Measurements from ENCODE around the gene PDE4B. TPM values are rescaled to one million over a fixed set of nuclear protein-coding genes. Genes with fewer than 3 reads are reported as not detected.

PDE4B gene
- total and polyA plus RNA-seq, 7 experiments from 2014 or later, result 43.5 to 99.2 (median 46.7) TPM

DNA sequence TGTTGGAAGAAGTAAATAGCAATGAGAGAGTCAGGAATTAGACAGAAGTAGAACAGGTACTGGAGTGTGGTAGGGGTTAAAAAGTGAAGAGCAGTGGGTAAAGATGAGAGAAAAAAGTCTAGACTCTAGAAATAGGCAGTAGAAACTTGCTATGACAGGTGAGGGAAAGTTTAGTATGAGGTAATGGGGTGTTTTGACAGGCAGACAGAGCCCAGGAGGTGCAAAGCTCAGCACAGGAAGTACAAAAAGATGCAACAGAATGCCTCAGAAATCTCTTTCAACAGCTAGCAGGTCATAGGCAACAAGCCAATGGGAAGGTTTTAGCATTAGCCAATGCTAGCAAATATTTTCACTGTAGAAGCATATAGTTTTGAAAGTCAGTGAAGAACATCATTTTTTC lies 422.2 kb downstream of the PDE4B start:
- Mint-ChIP-seq H3K4me3 (peak overlapping the region in 5 of 10 donors; percentile 5 to 21 (median 14)), H3K27ac (peak overlapping the region; percentile 29 to 87 (median 49)), H3K9me3 (peaks cover 0 to 2% (median 0%) of the 10 kb centered on the region in 11 donors), H3K4me1 (peaks cover 5 to 18% (median 15%) of the 10 kb centered on the region in 7 donors), H3K36me3 (peaks cover 0 to 6% (median 0%) of the 10 kb centered on the region in 5 donors), H3K27me3 (peaks cover 0 to 5% (median 0%) of the 10 kb centered on the region in 5 donors)
- intact Hi-C loops (cut with micrococcal nuclease), result loop anchor here in 1 of 2 donors (5.0 kb wide), 1 partner anchor 33 kb away; no protein-coding TSS in a partner anchor
- no peaks in the 10 kb centered on the region for H3K36me3 ChIP-seq (ENCODE audit: control insufficient read depth in 2 of 3, insufficient read depth in 3 of 3, low read length in 3 of 3)
- ATAC-seq, result peak; percentile 94
- H3K4me1 ChIP-seq (ENCODE audit: control insufficient read depth in 2 of 2, insufficient read depth in 2 of 2, low read length in 2 of 2), result peaks cover 0 to 4% of the 10 kb centered on the region in 2 donors
- H3K4me3 ChIP-seq (ENCODE audit: low read length), result no peak overlapping the region
- DNase-seq, result peak in 7 of 9 donors; percentile 33 to 85 (median 69)
- no peaks in the 10 kb centered on the region for H3K9me3 ChIP-seq (ENCODE audit: control insufficient read depth in 2 of 3, low read length in 3 of 3)
- H3K27ac ChIP-seq (ENCODE audit: low read depth, low read length), result peak overlapping the region; percentile 50
- POLR2A ChIA-PET, result no interaction called here
- no peaks in the 10 kb centered on the region for H3K27me3 ChIP-seq (ENCODE audit: control insufficient read depth in 2 of 2, insufficient read depth in 2 of 2, low read length in 2 of 2)
- CTCF ChIA-PET, result interaction anchor here (0.8 to 1.3 kb wide), 2 partner anchors 28 to 231 kb away, joined by 3 to 6 read pairs; no protein-coding TSS in a partner anchor

DNA sequence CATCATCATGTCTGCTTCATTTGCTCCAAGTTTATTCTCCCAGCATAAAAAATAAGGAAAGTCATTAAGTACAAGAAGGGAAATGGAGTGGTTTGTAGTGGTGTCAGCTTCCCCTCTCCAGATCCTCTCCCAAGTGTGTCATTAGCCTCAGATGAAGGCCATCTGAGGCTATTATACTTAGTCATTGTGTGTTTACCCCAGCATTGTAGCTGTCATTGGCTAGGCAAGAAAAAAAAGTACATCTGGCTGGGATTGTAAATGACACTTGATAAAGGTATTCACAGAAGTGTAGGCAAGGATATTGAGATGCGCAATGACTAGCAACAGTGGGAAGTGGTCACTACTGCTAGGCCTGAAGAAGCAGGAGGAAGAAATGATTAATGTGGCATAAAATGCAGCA lies 424.3 kb downstream of the PDE4B start:
- DNase-seq (no peak), ATAC-seq (no peak)
- POLR2A ChIA-PET, result no interaction called here
- Mint-ChIP-seq H3K4me1 (peaks cover 5 to 18% (median 15%) of the 10 kb centered on the region in 7 donors), H3K9me3 (peaks cover 0 to 2% (median 0%) of the 10 kb centered on the region in 11 donors), H3K27ac (no peak overlapping the region), H3K4me3 (no peak overlapping the region), H3K27me3 (peaks cover 0 to 5% (median 0%) of the 10 kb centered on the region in 5 donors), H3K36me3 (peaks cover 0 to 6% (median 0%) of the 10 kb centered on the region in 5 donors)
- H3K36me3 ChIP-seq (ENCODE audit: control insufficient read depth in 2 of 3, insufficient read depth in 3 of 3, low read length in 3 of 3), result no peaks in the 10 kb centered on the region
- no peaks in the 10 kb centered on the region for H3K9me3 ChIP-seq (ENCODE audit: control insufficient read depth in 2 of 3, low read length in 3 of 3)
- H3K27me3 ChIP-seq (ENCODE audit: control insufficient read depth in 2 of 2, insufficient read depth in 2 of 2, low read length in 2 of 2), result peaks cover 0 to 1% of the 10 kb centered on the region in 2 donors
- intact Hi-C loops (cut with micrococcal nuclease), result loop anchor here in 1 of 2 donors (5.0 kb wide), 1 partner anchor 35 kb away; no protein-coding TSS in a partner anchor
- CTCF ChIA-PET, result no interaction called here
- peaks cover 0 to 4% of the 10 kb centered on the region in 2 donors for H3K4me1 ChIP-seq (ENCODE audit: control insufficient read depth in 2 of 2, insufficient read depth in 2 of 2, low read length in 2 of 2)
- no peak overlapping the region for H3K27ac ChIP-seq (ENCODE audit: low read depth, low read length)
- H3K4me3 ChIP-seq (ENCODE audit: low read length), result no peak overlapping the region

DNA sequence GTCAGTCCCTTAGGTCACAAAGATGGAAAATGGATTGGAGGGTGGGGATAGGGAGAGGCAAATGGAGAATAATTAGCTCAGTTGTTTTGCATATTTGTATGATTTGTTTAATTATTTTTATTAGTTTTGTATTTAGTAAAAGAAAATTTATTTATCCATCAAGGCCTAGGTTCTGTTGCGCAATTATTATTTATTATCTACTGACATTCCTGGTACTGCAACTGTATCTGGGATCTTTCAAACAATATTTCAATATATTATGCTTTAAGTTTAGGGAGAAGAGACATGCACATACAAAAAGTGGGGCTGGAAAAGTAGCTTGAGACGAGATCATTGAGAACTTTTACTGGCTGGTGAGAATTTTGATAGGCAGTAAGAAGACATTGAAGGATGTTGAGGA lies 424.9 kb downstream of the PDE4B start:
- Histone ChIP-seq H3K27ac (ENCODE audit: low read depth, low read length) (no peak overlapping the region), H3K4me3 (ENCODE audit: low read length) (no peak overlapping the region), H3K36me3 (ENCODE audit: control insufficient read depth in 2 of 3, insufficient read depth in 3 of 3, low read length in 3 of 3) (no peaks in the 10 kb centered on the region), H3K27me3 (ENCODE audit: control insufficient read depth in 2 of 2, insufficient read depth in 2 of 2, low read length in 2 of 2) (peaks cover 0 to 4% of the 10 kb centered on the region in 2 donors), H3K9me3 (ENCODE audit: control insufficient read depth in 2 of 3, low read length in 3 of 3) (no peaks in the 10 kb centered on the region), H3K4me1 (ENCODE audit: control insufficient read depth in 2 of 2, insufficient read depth in 2 of 2, low read length in 2 of 2) (peaks cover 0 to 4% of the 10 kb centered on the region in 2 donors)
- ChIA-PET POLR2A (no interaction called here), CTCF (no interaction called here)
- Mint-ChIP-seq H3K36me3 (peaks cover 0 to 6% (median 0%) of the 10 kb centered on the region in 5 donors), H3K4me1 (peaks cover 5 to 18% (median 15%) of the 10 kb centered on the region in 7 donors), H3K4me3 (no peak overlapping the region), H3K9me3 (peaks cover 0 to 2% (median 0%) of the 10 kb centered on the region in 11 donors), H3K27ac (no peak overlapping the region), H3K27me3 (peaks cover 0 to 5% (median 0%) of the 10 kb centered on the region in 5 donors)
- DNase-seq (no peak), ATAC-seq (no peak)
- intact Hi-C loops (cut with micrococcal nuclease), result loop anchor here in 1 of 2 donors (5.0 kb wide), 1 partner anchor 35 kb away; no protein-coding TSS in a partner anchor

DNA sequence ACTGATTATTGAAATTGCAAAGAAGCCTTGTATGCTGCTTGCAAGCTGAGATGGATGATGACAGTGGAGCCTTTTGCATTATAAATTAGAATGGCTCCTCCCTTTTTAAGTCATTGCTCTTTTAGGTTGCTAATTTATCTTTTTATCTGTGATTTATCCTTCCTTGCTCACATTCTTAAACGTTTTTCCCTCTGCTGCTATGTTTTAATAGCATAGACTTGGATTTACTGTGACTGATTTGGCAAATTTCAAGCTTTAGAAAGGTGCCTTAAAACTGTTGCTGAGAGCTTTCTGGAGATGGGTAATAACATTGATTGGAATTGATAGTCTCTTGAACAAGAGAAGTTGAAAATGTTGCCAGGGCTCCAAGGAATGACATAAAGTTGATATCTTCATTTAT lies 427.8 kb downstream of the PDE4B start:
- ChIA-PET CTCF (no interaction called here), POLR2A (no interaction called here)
- H3K27me3 Mint-ChIP-seq, result peaks cover 0 to 15% (median 8%) of the 10 kb centered on the region in 5 donors
- no peak overlapping the region for H3K4me3 Mint-ChIP-seq
- Histone ChIP-seq H3K9me3 (ENCODE audit: control insufficient read depth in 2 of 3, low read length in 3 of 3) (no peaks in the 10 kb centered on the region), H3K27me3 (ENCODE audit: control insufficient read depth in 2 of 2, insufficient read depth in 2 of 2, low read length in 2 of 2) (peaks cover 0 to 4% of the 10 kb centered on the region in 2 donors), H3K36me3 (ENCODE audit: control insufficient read depth in 2 of 3, insufficient read depth in 3 of 3, low read length in 3 of 3) (no peaks in the 10 kb centered on the region), H3K4me1 (ENCODE audit: control insufficient read depth in 2 of 2, insufficient read depth in 2 of 2, low read length in 2 of 2) (no peaks in the 10 kb centered on the region), H3K4me3 (ENCODE audit: low read length) (no peak overlapping the region), H3K27ac (ENCODE audit: low read depth, low read length) (no peak overlapping the region)
- intact Hi-C loops (cut with micrococcal nuclease), result no loop called here
- peaks cover 0 to 2% (median 0%) of the 10 kb centered on the region in 11 donors for H3K9me3 Mint-ChIP-seq
- ATAC-seq, result no peak
- H3K36me3 Mint-ChIP-seq, result peaks cover 0 to 6% (median 0%) of the 10 kb centered on the region in 5 donors
- no peak overlapping the region for H3K27ac Mint-ChIP-seq
- peaks cover 0 to 5% (median 2%) of the 10 kb centered on the region in 7 donors for H3K4me1 Mint-ChIP-seq
- no peak for DNase-seq

DNA sequence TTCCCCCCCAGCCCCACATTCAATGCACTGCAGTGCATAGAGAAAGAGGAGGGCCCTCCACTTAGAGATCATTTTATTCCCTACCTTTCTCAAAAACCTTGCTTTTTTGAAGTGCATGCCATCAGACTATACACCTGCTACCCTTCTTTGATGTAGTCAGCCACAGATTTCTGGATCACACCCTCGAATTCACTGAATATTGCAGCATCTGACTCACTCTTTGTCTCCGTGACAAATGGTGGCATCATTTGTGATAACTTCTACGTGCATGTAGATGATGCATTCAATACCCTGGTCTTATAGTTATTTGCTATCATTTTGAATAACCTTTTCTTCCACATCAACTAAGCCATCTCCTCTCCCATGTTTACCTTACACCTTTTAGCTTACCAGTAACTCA lies 431.0 kb downstream of the PDE4B start:
- no peaks in the 10 kb centered on the region for H3K9me3 Mint-ChIP-seq
- intact Hi-C loops (cut with micrococcal nuclease), result no loop called here
- H3K27ac ChIP-seq (ENCODE audit: low read depth, low read length), result no peak overlapping the region
- ChIA-PET CTCF (no interaction called here), POLR2A (no interaction called here)
- H3K4me3 Mint-ChIP-seq, result no peak overlapping the region
- ATAC-seq (no peak), DNase-seq (no peak)
- H3K9me3 ChIP-seq (ENCODE audit: control insufficient read depth in 2 of 3, low read length in 3 of 3), result no peaks in the 10 kb centered on the region
- H3K36me3 Mint-ChIP-seq, result peaks cover 0 to 2% (median 0%) of the 10 kb centered on the region in 5 donors
- H3K27me3 Mint-ChIP-seq, result peaks cover 0 to 19% (median 8%) of the 10 kb centered on the region in 5 donors
- H3K4me1 Mint-ChIP-seq, result no peaks in the 10 kb centered on the region
- H3K4me1 ChIP-seq (ENCODE audit: control insufficient read depth in 2 of 2, insufficient read depth in 2 of 2, low read length in 2 of 2), result no peaks in the 10 kb centered on the region
- H3K36me3 ChIP-seq (ENCODE audit: control insufficient read depth in 2 of 3, insufficient read depth in 3 of 3, low read length in 3 of 3), result no peaks in the 10 kb centered on the region
- peaks cover 0 to 4% of the 10 kb centered on the region in 2 donors for H3K27me3 ChIP-seq (ENCODE audit: control insufficient read depth in 2 of 2, insufficient read depth in 2 of 2, low read length in 2 of 2)
- H3K27ac Mint-ChIP-seq, result no peak overlapping the region
- no peak overlapping the region for H3K4me3 ChIP-seq (ENCODE audit: low read length)

DNA sequence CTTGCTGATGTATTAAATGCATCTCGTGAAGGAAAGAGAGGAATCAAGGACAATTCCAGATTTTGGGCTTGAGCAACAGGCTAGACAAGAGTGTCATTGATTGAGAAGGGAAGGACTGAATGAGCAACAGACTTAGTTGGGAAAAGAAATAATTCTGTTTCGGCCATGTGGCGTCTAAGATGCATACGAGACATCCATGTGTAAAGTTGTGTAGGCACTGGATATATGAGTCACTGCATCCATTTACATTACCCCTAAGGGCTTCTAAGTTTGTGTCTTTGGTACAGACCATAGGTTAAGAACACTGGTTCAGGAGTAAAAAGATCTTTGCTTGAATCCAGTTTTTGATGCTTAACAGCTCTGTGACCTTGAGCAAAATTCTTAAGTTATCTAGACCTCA lies 434.3 kb downstream of the PDE4B start:
- H3K9me3 Mint-ChIP-seq, result peaks cover 0 to 2% (median 0%) of the 10 kb centered on the region in 11 donors
- no peaks in the 10 kb centered on the region for H3K4me1 ChIP-seq (ENCODE audit: control insufficient read depth in 2 of 2, insufficient read depth in 2 of 2, low read length in 2 of 2)
- H3K36me3 ChIP-seq (ENCODE audit: control insufficient read depth in 2 of 3, insufficient read depth in 3 of 3, low read length in 3 of 3), result no peaks in the 10 kb centered on the region
- POLR2A ChIA-PET, result no interaction called here
- CTCF ChIA-PET, result interaction anchor here (1.2 kb wide), 1 partner anchor 9 kb away, joined by 3 read pairs; no protein-coding TSS in a partner anchor
- no peak overlapping the region for H3K4me3 Mint-ChIP-seq
- ATAC-seq, result no peak
- H3K4me3 ChIP-seq (ENCODE audit: low read length), result no peak overlapping the region
- H3K27me3 ChIP-seq (ENCODE audit: control insufficient read depth in 2 of 2, insufficient read depth in 2 of 2, low read length in 2 of 2), result peaks cover 0 to 3% of the 10 kb centered on the region in 2 donors
- no peaks in the 10 kb centered on the region for H3K9me3 ChIP-seq (ENCODE audit: control insufficient read depth in 2 of 3, low read length in 3 of 3)
- H3K4me1 Mint-ChIP-seq, result peaks cover 0 to 4% (median 0%) of the 10 kb centered on the region in 7 donors
- H3K27ac Mint-ChIP-seq, result no peak overlapping the region
- H3K27ac ChIP-seq (ENCODE audit: low read depth, low read length), result no peak overlapping the region
- intact Hi-C loops (cut with micrococcal nuclease), result no loop called here
- H3K27me3 Mint-ChIP-seq, result peaks cover 0 to 24% (median 8%) of the 10 kb centered on the region in 5 donors
- no peak for DNase-seq
- peaks cover 0 to 2% (median 0%) of the 10 kb centered on the region in 5 donors for H3K36me3 Mint-ChIP-seq

DNA sequence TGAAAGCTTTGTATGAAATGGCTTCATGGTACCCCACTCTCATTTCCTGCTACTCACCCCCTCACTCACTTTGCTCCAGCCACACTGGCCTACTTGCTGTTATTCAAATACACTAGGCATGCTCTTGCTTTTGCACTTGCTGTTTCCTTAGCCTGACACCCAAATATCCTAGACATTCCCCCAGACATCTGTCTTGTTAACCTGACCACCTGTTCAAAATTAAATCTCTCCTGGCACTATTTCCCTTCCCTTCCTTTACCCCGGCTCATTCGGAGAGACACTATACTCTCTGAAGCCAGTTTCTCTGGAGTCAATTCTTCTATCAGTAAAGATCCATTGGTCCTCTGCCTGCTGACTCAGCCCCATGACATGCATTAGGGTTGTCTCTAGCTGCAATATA lies 435.3 kb downstream of the PDE4B start:
- CTCF ChIA-PET, result no interaction called here
- peaks cover 0 to 2% (median 0%) of the 10 kb centered on the region in 11 donors for H3K9me3 Mint-ChIP-seq
- no peak for ATAC-seq

More for the DNA sequence above, 435.3 kb downstream of the PDE4B start:
- Histone ChIP-seq H3K27me3 (ENCODE audit: control insufficient read depth in 2 of 2, insufficient read depth in 2 of 2, low read length in 2 of 2) (no peaks in the 10 kb centered on the region), H3K36me3 (ENCODE audit: control insufficient read depth in 2 of 3, insufficient read depth in 3 of 3, low read length in 3 of 3) (no peaks in the 10 kb centered on the region), H3K9me3 (ENCODE audit: control insufficient read depth in 2 of 3, low read length in 3 of 3) (no peaks in the 10 kb centered on the region), H3K27ac (ENCODE audit: low read depth, low read length) (no peak overlapping the region), H3K4me1 (ENCODE audit: control insufficient read depth in 2 of 2, insufficient read depth in 2 of 2, low read length in 2 of 2) (no peaks in the 10 kb centered on the region), H3K4me3 (ENCODE audit: low read length) (no peak overlapping the region)
- POLR2A ChIA-PET, result no interaction called here
- peaks cover 0 to 4% (median 0%) of the 10 kb centered on the region in 7 donors for H3K4me1 Mint-ChIP-seq
- H3K27ac Mint-ChIP-seq, result no peak overlapping the region
- no peak for DNase-seq
- H3K27me3 Mint-ChIP-seq, result peaks cover 3 to 24% (median 12%) of the 10 kb centered on the region in 5 donors
- H3K36me3 Mint-ChIP-seq, result peaks cover 0 to 2% (median 0%) of the 10 kb centered on the region in 5 donors
- intact Hi-C loops (cut with micrococcal nuclease), result no loop called here
- no peak overlapping the region for H3K4me3 Mint-ChIP-seq
